Measurements from ENCODE around the gene DDA1.
"Not testable (repeated sequence)": the region's sequence is repeated elsewhere in the genome, so short reads cannot be mapped to it uniquely, and the experiment has no call there.

The DDA1 gene

GRCh38 chr19:17348700-17349099, 39.3 kb downstream of the DDA1 start:
- DNase-seq: no peak

GRCh38 chr19:17351815-17352435, 42.6 kb downstream of the DDA1 start:
- DNase-seq: no peak

- DNase-seq: no peak
These were observed 43.4 kb downstream of the DDA1 start for GRCh38 chr19:17352608-17353280.

GRCh38 chr19:17353386-17353785, 44.0 kb downstream of the DDA1 start:
- no peak for DNase-seq

- no peak for DNase-seq
These were observed 47.8 kb downstream of the DDA1 start for GRCh38 chr19:17357078-17357666.

- DNase-seq: no peak
These were observed 48.4 kb downstream of the DDA1 start for GRCh38 chr19:17357724-17358123.

- no peak for DNase-seq
These were observed 49.0 kb downstream of the DDA1 start for GRCh38 chr19:17358395-17358794.

- DNase-seq: no peak
These were observed 50.8 kb downstream of the DDA1 start for GRCh38 chr19:17359905-17360800.

- DNase-seq: not testable (repeated sequence)
These were observed 54.7 kb downstream of the DDA1 start for GRCh38 chr19:17363852-17364605.

- DNase-seq: no peak
These were observed 56.0 kb downstream of the DDA1 start for GRCh38 chr19:17365361-17365760.

- DNase-seq: peak in 1 of 2 donors; percentile 13
These were observed 60.7 kb downstream of the DDA1 start for GRCh38 chr19:17370026-17370587.

Data from hippocampal formation (tissue), 2 donors.